Measurements from ENCODE around the gene NRXN3.

NRXN3 gene

GRCh38 chr14:79658221-79658620 lies 1488.0 kb downstream of the NRXN3 start:
- POLR2A ChIA-PET, result no interaction called here
- DNase-seq (ENCODE audit: extremely low spot score), result no peak
- CTCF ChIA-PET, result interaction anchor here (1.0 kb wide), 1 partner anchor 9 kb away, joined by 4 read pairs; no protein-coding TSS in a partner anchor
- TF ChIP-seq, protein P1, sequence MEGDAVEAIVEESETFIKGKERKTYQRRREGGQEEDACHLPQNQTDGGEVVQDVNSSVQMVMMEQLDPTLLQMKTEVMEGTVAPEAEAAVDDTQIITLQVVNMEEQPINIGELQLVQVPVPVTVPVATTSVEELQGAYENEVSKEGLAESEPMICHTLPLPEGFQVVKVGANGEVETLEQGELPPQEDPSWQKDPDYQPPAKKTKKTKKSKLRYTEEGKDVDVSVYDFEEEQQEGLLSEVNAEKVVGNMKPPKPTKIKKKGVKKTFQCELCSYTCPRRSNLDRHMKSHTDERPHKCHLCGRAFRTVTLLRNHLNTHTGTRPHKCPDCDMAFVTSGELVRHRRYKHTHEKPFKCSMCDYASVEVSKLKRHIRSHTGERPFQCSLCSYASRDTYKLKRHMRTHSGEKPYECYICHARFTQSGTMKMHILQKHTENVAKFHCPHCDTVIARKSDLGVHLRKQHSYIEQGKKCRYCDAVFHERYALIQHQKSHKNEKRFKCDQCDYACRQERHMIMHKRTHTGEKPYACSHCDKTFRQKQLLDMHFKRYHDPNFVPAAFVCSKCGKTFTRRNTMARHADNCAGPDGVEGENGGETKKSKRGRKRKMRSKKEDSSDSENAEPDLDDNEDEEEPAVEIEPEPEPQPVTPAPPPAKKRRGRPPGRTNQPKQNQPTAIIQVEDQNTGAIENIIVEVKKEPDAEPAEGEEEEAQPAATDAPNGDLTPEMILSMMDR (IDR thresholded peaks at IDR 0.05; ENCODE audit: control extremely low read depth, extremely low read depth, low read depth, missing control alignments), result no peak

DNA sequence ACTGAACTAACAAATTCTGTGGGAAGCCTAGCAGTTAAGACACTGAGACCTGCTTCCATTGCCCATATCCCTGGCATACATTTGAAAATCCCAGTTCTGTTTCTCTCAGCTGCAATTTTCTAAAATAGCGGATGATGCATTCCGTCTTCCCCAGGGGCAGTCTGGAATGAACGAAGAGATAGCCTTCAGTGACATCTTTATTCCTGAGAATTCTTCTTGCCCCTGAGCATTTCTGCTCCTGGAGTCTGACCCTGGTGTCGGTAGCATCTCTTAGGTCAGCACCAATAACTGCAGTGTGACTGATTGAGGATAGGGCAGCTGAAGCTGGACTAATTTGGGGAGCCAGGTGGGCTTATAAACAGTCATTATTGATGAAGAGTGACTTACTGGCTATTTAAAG lies 1488.6 kb downstream of the NRXN3 start:
- TF ChIP-seq, protein P1 (IDR thresholded peaks at IDR 0.05; ENCODE audit: control extremely low read depth, extremely low read depth, low read depth, missing control alignments), result no peak
- ChIA-PET POLR2A (no interaction called here), CTCF (interaction anchor here (1.0 kb wide), 1 partner anchor 10 kb away, joined by 4 read pairs; no protein-coding TSS in a partner anchor)
- no peak for DNase-seq (ENCODE audit: extremely low spot score)

DNA sequence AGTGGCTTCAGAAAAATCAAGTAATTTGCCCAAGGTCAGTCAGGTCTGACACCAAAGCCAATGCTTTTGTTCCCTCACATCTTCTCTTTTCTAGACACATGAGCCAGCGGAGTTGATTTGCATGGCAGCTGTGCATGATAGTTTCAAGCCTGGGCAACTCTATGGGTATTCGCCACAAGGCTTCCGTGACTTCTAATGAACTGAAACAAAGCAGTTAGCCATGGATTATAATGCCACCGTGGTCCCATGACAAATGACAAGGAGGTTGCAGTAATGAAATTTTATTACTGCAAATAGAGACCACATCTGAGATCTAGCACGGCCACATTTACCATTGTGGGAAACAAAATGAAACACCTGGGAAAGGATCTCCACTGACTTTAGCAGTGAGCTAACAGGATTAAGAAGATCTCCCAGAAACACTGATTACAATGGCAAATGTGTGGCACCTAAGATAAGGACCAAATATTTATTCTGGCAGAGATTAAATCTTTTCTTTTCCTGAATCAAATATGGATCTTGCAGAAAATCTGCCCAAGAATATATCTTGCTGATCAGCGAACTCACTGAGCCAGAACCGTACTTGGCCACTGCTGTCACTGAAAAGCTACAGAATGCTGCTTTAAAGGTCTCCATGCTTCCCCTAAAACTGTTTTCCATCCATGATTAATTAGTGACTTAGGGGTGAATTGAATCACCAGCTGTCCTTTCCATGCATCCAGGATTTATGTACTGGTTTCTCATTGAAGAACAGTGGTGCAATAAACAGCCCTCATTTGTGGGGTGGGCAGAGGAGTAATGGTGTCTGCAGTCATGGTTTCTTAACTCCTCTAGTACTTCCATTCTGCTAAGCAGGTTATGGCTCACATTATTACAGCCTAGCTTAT lies 1490.1 kb downstream of the NRXN3 start:
- TF ChIP-seq, protein P1 (IDR thresholded peaks at IDR 0.05; ENCODE audit: control extremely low read depth, extremely low read depth, low read depth, missing control alignments), result no peak
- POLR2A ChIA-PET, result no interaction called here

GRCh38 chr14:79661752-79662151 lies 1491.6 kb downstream of the NRXN3 start:
- no peak for DNase-seq (ENCODE audit: extremely low spot score)
- POLR2A ChIA-PET, result no interaction called here
- CTCF ChIA-PET, result no interaction called here
- TF ChIP-seq, protein P1 (IDR thresholded peaks at IDR 0.05; ENCODE audit: control extremely low read depth, extremely low read depth, low read depth, missing control alignments), result no peak

More for the DNA sequence above, 1490.1 kb downstream of the NRXN3 start:
- no peak for DNase-seq (ENCODE audit: extremely low spot score)
- CTCF ChIA-PET, result no interaction called here

- CTCF ChIA-PET, result no interaction called here
- TF ChIP-seq, protein P1 (IDR thresholded peaks at IDR 0.05; ENCODE audit: control extremely low read depth, extremely low read depth, low read depth, missing control alignments), result no peak
- POLR2A ChIA-PET, result no interaction called here
- DNase-seq (ENCODE audit: extremely low spot score), result no peak
Measured at GRCh38 chr14:79663453-79663852, 1493.3 kb downstream of the NRXN3 start.

DNA sequence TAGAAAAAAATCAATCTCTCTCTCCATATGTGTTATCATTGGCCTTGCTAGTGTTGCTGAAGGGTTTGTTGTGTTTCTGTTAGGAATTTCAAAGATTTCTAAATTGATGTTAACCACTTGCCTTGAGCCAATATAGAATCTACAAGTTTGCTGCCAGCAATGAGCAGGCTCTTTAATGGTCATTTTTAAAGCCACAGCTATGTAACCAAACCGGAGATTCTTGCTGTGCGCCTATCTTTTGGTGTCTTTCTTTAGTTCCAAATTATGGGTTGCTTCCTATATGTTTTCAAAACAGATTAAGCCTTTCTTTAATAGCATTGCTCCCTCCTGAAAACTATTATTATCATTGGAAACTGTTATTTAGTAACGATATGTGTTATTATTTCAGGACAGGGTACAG lies 1495.4 kb downstream of the NRXN3 start:
- TF ChIP-seq, protein P1 (IDR thresholded peaks at IDR 0.05; ENCODE audit: control extremely low read depth, extremely low read depth, low read depth, missing control alignments), result no peak
- ChIA-PET CTCF (no interaction called here), POLR2A (no interaction called here)
- no peak for DNase-seq (ENCODE audit: extremely low spot score)
